ENCODE measurements around the gene GPBP1. TPM values are rescaled to one million over a fixed set of nuclear protein-coding genes. Genes with fewer than 3 reads are reported as not detected.

GPBP1 gene
- total and polyA plus RNA-seq, 2 of the 4 experiments (the other 2 are of a cell fraction), result 24.3 to 29.2 TPM

GRCh38 chr5:57292336-57292735 lies 118.5 kb downstream of the GPBP1 start:
- no peak for TF ChIP-seq CHD1 (IDR thresholded peaks at IDR 0.05; ENCODE audit: low read depth, low read length)
- no peak for TF ChIP-seq MAZ (IDR thresholded peaks at IDR 0.05; ENCODE audit: borderline replicate concordance, low read depth, low read length)
- no peak for TF ChIP-seq POLR2A (IDR thresholded peaks at IDR 0.05; ENCODE audit: low read depth, low read length)
- TF ChIP-seq MXI1 (IDR thresholded peaks at IDR 0.05; ENCODE audit: borderline replicate concordance, low read depth, low read length), result no peak
- TF ChIP-seq CTCF (conservative IDR thresholded peaks at IDR 0.05; ENCODE audit: low read depth, low read length), result no peak
- TF ChIP-seq, protein P1, sequence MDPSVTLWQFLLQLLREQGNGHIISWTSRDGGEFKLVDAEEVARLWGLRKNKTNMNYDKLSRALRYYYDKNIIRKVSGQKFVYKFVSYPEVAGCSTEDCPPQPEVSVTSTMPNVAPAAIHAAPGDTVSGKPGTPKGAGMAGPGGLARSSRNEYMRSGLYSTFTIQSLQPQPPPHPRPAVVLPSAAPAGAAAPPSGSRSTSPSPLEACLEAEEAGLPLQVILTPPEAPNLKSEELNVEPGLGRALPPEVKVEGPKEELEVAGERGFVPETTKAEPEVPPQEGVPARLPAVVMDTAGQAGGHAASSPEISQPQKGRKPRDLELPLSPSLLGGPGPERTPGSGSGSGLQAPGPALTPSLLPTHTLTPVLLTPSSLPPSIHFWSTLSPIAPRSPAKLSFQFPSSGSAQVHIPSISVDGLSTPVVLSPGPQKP (IDR thresholded peaks at IDR 0.05; ENCODE audit: borderline replicate concordance, low read depth, low read length), result no peak
- TF ChIP-seq RFX5 (IDR thresholded peaks at IDR 0.05; ENCODE audit: low read depth, low read length), result no peak
- no peak for TF ChIP-seq RCOR1 (IDR thresholded peaks at IDR 0.05; ENCODE audit: insufficient replicate concordance, low read length)
- no peak for TF ChIP-seq MAFK (IDR thresholded peaks at IDR 0.05; ENCODE audit: low read depth, low read length)
- no peak for TF ChIP-seq CEBPB (IDR thresholded peaks at IDR 0.05; ENCODE audit: low read depth, low read length)
- TF ChIP-seq BHLHE40 (IDR thresholded peaks at IDR 0.05; ENCODE audit: low read depth, low read length), result no peak
- no peak for TF ChIP-seq RAD21 (IDR thresholded peaks at IDR 0.05; ENCODE audit: low read length)
- TF ChIP-seq, protein P2, sequence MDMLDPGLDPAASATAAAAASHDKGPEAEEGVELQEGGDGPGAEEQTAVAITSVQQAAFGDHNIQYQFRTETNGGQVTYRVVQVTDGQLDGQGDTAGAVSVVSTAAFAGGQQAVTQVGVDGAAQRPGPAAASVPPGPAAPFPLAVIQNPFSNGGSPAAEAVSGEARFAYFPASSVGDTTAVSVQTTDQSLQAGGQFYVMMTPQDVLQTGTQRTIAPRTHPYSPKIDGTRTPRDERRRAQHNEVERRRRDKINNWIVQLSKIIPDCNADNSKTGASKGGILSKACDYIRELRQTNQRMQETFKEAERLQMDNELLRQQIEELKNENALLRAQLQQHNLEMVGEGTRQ (IDR thresholded peaks at IDR 0.05; ENCODE audit: low read depth, low read length), result no peak
- no peak for TF ChIP-seq SMC3 (IDR thresholded peaks at IDR 0.05; ENCODE audit: low read depth, low read length)
- TF ChIP-seq FOS (IDR thresholded peaks at IDR 0.05; ENCODE audit: low read depth, low read length), result no peak
- no peak for TF ChIP-seq NFE2L2 (IDR thresholded peaks at IDR 0.05; ENCODE audit: low read depth, low read length)
- intact Hi-C loops (cut with micrococcal nuclease), result loop anchor here (10.0 kb wide), 1 partner anchor 362 kb away; no protein-coding TSS in a partner anchor

More at GRCh38 chr5:57292336-57292735, 118.5 kb downstream of the GPBP1 start:
- no peaks in the 10 kb centered on the region for H3K79me1 ChIP-seq (ENCODE audit: low read depth in 1 of 2, low read length in 2 of 2)
- 67% methylated on average over 1 of the region's 6 CpGs; no CpG with 5 or more reads in 1 of the 2 experiments for WGBS, 2 experiments (ENCODE audit: extremely low coverage in 2 of 2, insufficient read length in 1 of 2)
- no peak overlapping the region for H4K8ac ChIP-seq (ENCODE audit: low read depth in 2 of 2, low read length in 2 of 2)
- no peak overlapping the region for H2AK5ac ChIP-seq (ENCODE audit: low read depth, low read length)
- no peak overlapping the region for H3K18ac ChIP-seq (ENCODE audit: low read depth, low read length)
- no peak overlapping the region for H3K9ac ChIP-seq (ENCODE audit: low read depth, low read length)
- no peak overlapping the region for H3K56ac ChIP-seq (ENCODE audit: extremely low read depth, insufficient read depth, low read length)
- no peak overlapping the region for H3K4ac ChIP-seq (ENCODE audit: low read depth, low read length)
- no peak overlapping the region for H4K91ac ChIP-seq (ENCODE audit: insufficient read depth, low read depth, low read length)
- no peak overlapping the region for H2BK20ac ChIP-seq (ENCODE audit: low read depth, low read length)
- DNase-seq, result no peak
- 0 out of 2 replicates have a peak, but pooled peaks cover 2% of the 10 kb centered on the region for H3K27me3 ChIP-seq (ENCODE audit: control insufficient read depth, insufficient read depth, low read length)
- ATAC-seq (ENCODE audit: low read depth), result no peak
- no peaks in the 10 kb centered on the region for H3K36me3 ChIP-seq (ENCODE audit: control insufficient read depth, insufficient read depth, low read length)
- no peak overlapping the region for H3K4me3 ChIP-seq (ENCODE audit: insufficient read depth, low read depth, low read length)
- H2AK9ac ChIP-seq (replicated peaks; ENCODE audit: low read depth, low read length, poor library complexity), result no peak overlapping the region
- no peaks in the 10 kb centered on the region for H3K9me3 ChIP-seq (ENCODE audit: control insufficient read depth, insufficient read depth, low read length)
- in situ Hi-C loops (cut with MboI; ENCODE audit: low sequenced_read_pairs) (loop anchor here (25.0 kb wide), 1 partner anchor 870 kb away; no protein-coding TSS in a partner anchor), dilution Hi-C loops (cut with HindIII; ENCODE audit: low sequenced_read_pairs, unreplicated experiment) (no loop called here)
- no TSS peak for BruUV-seq (replicated peaks)
- POLR2A ChIA-PET (ENCODE audit: unreplicated experiment), result no interaction called here
- no peak overlapping the region for H2BK15ac ChIP-seq (ENCODE audit: low read depth, low read length)
- H3K14ac ChIP-seq (replicated peaks; ENCODE audit: low read depth, low read length), result no peak overlapping the region
- no peak overlapping the region for H4K5ac ChIP-seq (ENCODE audit: low read depth, low read length)
- no peak overlapping the region for H2BK120ac ChIP-seq (ENCODE audit: low read depth, low read length)
- CTCF ChIA-PET, result no interaction called here
- H3K9me1 ChIP-seq (ENCODE audit: insufficient read depth, low read length), result no peaks in the 10 kb centered on the region
- no peak overlapping the region for H3K23ac ChIP-seq (ENCODE audit: low read depth, low read length)
- H3K27ac ChIP-seq (ENCODE audit: insufficient read depth, low read length), result no peak overlapping the region
- no peak overlapping the region for H2BK5ac ChIP-seq (ENCODE audit: low read depth, low read length, poor library complexity, severe bottlenecking)
- H3K4me1 ChIP-seq (ENCODE audit: control insufficient read depth, insufficient read depth, low read length), result peaks cover 3% of the 10 kb centered on the region; the same call in 1 of the 2 replicates
- no peak overlapping the region for H3K4me2 ChIP-seq (ENCODE audit: low read depth, low read length)
- no peaks in the 10 kb centered on the region for H4K20me1 ChIP-seq (ENCODE audit: insufficient read depth, low read length)
- no peak overlapping the region for H2AFZ ChIP-seq (replicated peaks; ENCODE audit: low read length, poor library complexity)
